Peyer's patch (tissue), 4 donors: ENCODE measurements around the gene CELSR1.

Experiments used
- CTCF ChIP-seq, 6 experiments: fragments of 450-650 bp in 4 of 6; fragments of 200-600 bp in 2 of 6; sonication (generic) in 1 of 6; IDR thresholded peaks; one replicate each; pipeline ENCODE4 v1.5.1; 2017 to 2019; ENCODE audit warnings: antibody characterized with exemption in 6 of 6, mild to moderate bottlenecking in 3 of 6, moderate library complexity in 1 of 6
- POLR2A ChIP-seq, 2 donors: fragments of 450-650 bp; IDR thresholded peaks; one replicate each; pipeline ENCODE4 v1.5.1; 2017; ENCODE audit warnings: antibody characterized with exemption in 2 of 2, mild to moderate bottlenecking in 2 of 2, moderate library complexity in 2 of 2

- no peak for TF ChIP-seq CTCF (IDR thresholded peaks at IDR 0.05)
- no peak for TF ChIP-seq POLR2A (IDR thresholded peaks at IDR 0.05)
These were observed 76.6 kb downstream of the CELSR1 start for GRCh38 chr22:46460857-46461256.
